GM12872 (cell line): Measurements from ENCODE around the gene LMAN1.

Experiments
- CTCF ChIP-seq: IDR thresholded peaks from 3 replicates; pipeline ENCODE4 v1.5.1; 2011; ENCODE audit warnings: low read depth, mild to moderate bottlenecking, low read length, moderate library complexity; ENCODE audit not compliant: insufficient read depth

Gene LMAN1

GRCh38 chr18:59343926-59344325 lies 15.1 kb downstream of the LMAN1 start:
- TF ChIP-seq CTCF: no peak

- no peak for TF ChIP-seq CTCF
These were observed 18.2 kb downstream of the LMAN1 start for GRCh38 chr18:59340817-59341216.

- no peak for TF ChIP-seq CTCF
These were observed 18.8 kb downstream of the LMAN1 start for GRCh38 chr18:59340312-59340711.

GRCh38 chr18:59332986-59333385 lies 26.1 kb downstream of the LMAN1 start:
- TF ChIP-seq CTCF: no peak

- TF ChIP-seq CTCF: no peak
These were observed 30.4 kb downstream of the LMAN1 start for GRCh38 chr18:59328683-59329082.

- TF ChIP-seq CTCF: no peak
These were observed 33.1 kb downstream of the LMAN1 start for GRCh38 chr18:59325965-59326364.

GRCh38 chr18:59324623-59324971 lies 34.5 kb downstream of the LMAN1 start:
- TF ChIP-seq CTCF: no peak
